GM18526 (cell line): ENCODE measurements around the gene IFNGR1.

Experiments
- POLR2A ChIP-seq: IDR thresholded peaks from 3 replicates; pipeline ENCODE4 v1.6.1; 2011; ENCODE audit not compliant: insufficient read length; ENCODE audit errors: extremely low read depth

Gene IFNGR1

DNA sequence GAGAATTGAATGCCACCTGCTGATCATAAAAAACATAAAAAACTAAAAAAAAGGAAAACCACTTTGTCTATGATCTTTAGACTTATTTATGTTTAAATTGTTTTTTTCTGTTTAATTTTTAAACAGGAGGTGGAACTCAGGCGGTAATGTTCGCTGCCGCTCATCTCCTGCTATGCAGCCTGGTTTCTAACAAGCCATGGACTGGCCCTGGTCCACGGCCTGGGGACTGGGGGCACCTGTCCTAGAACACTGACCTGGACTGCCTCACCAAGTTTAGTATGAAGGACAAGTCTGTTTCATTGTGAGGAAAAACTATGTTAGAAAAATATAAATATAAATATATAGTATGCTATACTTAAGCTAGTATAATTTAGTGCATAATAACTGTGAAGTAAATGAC lies 27.0 kb upstream of the IFNGR1 start:
- TF ChIP-seq POLR2A, result no peak

DNA sequence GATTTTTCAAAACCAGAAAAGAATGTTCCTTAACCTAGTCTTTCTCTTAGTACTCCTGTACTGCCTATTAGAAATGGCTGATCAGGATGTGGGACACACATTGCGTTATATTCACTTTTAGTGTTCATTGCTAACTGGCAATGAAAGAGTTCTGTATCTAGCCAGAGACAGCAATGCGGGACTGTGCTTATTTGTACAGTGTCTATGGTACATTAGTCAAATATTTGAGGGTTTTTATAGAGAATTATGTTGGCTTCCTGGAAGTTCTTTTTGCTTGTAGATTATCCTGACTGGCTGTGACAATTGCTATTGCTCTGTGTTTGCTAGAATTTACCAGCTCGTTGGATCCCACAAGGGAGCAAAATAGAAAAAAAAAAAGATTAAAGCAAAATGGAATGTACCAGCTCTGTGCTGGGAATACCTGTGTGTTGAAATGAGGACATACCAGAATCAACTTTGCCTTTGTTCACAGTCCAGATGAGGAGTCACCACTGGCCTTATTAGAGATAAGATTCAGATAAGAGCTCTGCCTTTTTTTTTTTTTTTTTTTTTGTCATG lies 22.4 kb upstream of the IFNGR1 start:
- TF ChIP-seq POLR2A, result no peak

DNA sequence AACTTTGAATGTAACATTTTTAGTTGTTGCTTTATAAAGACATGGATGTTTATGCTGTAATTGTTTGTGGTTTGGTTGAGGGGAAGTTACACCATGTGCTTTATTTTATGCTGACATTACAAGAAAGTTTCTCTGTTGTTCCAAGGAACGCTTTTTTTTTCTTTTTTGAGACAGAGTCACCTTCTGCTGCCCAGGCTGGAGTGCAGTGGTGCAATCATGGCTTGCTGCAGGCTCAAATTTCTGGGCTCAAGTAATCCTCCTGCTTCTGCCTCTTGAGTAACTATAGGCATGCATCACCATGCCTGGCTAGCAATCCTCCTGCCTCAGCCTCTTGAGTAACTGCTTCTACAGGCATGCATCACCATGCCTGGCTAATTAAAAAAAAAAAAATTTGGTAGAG lies 21.0 kb upstream of the IFNGR1 start:
- TF ChIP-seq POLR2A, result no peak

DNA sequence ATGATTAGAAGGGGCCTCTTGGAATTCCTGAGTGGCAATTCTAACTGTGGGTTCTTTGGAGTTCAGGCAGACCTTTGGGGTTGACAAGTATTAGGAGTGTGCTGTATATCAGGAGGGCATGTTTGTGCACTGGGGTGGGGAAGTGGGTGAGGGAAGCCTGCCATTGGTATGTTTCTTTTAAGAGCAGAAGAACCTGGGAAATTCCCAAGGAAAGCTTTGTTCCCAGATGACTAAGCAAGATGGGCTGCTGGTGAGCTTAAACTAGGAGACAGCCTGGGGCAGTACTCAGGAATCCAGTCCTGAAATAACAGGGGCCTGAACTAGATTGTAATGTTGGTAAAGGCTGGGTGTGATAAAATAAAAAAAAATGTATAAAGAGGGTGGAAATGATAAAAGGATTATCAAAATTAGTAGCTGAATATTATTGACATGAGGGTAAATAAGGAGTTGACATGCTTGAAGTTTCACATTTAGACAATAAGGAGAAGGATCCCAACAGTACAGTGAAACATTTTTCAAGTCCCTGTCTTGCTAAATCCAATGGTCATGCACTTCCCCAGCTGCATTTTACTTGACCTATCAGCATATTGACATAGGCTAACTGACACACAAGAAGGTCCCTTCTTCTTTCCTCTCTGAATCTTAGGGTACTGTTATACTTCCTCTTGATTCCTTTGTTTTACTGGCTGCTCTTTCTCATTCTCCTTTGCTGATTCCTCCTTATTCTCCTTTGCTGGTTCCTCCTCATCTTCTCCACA lies 18.4 kb upstream of the IFNGR1 start:
- TF ChIP-seq POLR2A, result no peak

DNA sequence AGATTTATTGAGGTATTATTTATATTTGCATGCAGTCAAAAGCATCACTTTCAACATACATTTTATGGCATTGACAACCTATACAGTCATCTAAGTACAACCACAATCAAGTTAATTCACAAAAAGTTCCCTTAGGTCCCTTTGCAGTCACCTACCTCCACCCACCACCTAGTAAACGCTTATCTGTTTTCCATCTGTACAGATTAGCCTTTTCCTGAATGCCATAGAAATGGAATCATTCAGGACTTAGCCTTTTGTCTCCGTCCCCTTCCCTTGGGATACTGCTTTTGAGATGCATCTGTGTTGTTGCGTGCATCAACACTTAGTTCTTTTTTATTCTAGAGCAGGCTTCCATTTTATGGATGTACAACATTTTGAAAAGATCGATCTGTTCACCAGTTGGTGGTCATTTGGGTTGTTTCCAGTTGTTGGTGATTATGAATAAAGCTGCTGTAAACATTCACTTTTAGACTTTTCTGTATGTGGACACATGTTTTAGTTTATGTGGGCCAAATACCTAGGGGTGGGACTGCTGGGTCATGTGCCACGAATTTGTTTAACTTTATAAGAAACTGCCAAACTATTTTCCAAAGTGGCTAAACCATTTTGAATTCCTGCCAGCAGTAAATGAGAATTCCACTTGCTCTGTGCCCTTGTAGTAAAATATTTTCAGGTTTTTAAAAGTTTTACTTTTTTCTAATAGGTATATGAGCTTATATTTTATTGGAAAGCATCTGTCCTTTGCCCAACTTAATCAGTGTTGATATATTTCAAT lies 17.6 kb upstream of the IFNGR1 start:
- no peak for TF ChIP-seq POLR2A

DNA sequence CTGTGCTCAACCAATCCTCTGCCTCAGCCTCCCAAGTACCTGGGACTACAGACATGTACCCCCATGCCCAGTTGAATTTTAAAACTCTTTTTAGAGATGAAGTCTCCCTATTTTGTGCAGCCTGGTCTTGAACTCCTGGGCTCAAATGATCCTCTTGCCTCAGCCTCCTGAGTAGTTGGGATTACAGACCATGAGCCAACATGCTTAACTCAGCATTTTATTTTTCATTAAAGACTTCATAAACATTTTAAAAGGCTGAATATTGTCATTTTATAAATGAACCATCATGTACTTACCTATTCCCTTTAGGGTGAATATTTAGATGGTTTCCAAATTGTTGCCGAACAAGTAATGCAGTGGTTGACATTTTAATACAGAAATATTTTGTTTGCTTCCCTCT lies 16.5 kb upstream of the IFNGR1 start:
- TF ChIP-seq POLR2A, result no peak

DNA sequence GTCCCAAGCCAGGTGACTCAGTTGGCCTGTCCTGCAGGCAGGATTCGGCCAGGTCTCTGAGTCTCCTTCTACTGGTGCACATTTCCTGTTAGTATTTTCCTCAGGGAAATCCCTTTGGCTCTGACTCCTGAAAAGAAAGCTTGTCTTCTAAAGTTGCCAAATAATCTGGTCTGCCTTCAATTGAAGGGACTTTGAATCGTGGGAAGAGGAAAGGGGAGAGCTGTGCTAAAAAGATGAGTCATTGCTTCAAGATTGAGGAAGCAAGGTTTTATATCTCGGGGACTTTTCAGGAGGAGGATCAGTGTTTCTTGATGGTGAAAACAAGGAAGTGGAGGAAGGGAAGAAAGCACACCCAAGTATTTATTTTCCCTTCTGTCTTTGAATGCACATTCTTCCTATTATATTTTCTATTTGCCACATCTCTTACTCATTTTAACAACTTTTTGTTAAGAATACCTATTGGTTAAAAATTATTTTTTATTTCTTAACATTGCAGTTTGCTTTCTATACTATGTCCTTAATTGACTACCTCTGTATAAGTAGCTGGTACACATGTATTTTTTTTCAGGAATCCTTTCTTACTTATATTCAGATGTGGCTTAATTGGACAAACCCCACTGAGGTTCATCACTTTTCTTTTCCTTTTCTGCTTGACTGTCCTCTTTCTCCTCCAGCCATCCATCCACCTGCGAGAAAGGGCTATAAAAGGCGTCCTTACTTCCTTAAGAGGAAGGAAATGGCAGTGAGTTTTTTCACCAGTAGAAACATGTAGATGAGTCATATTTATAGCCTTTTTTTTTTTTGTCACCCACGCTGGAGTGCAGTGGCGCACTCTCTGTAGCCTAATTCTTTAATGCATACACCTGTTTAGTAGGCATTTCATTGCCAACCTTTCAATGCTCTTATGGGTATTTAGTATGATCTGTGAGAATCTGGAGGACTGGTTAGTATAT lies 15.0 kb upstream of the IFNGR1 start:
- TF ChIP-seq POLR2A, result no peak

DNA sequence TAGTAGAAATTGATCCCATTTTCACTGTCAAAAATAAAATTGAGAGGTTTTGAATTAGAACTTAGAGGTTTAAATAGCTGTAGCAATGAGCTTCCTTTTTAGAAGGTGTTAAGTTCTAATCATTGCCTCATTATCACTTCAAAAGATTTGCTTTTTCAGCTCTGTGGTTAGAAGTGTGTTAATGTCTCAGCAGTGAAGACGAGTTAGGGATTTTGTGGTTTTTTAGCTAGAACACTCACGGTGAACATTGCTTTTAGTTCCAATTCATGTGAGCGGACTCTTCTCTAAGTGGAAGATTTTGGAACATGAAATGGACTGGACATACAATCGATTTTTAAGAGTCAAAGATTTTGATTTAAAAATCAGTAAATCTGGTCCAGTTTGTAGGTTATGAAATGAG lies 12.7 kb upstream of the IFNGR1 start:
- no peak for TF ChIP-seq POLR2A

DNA sequence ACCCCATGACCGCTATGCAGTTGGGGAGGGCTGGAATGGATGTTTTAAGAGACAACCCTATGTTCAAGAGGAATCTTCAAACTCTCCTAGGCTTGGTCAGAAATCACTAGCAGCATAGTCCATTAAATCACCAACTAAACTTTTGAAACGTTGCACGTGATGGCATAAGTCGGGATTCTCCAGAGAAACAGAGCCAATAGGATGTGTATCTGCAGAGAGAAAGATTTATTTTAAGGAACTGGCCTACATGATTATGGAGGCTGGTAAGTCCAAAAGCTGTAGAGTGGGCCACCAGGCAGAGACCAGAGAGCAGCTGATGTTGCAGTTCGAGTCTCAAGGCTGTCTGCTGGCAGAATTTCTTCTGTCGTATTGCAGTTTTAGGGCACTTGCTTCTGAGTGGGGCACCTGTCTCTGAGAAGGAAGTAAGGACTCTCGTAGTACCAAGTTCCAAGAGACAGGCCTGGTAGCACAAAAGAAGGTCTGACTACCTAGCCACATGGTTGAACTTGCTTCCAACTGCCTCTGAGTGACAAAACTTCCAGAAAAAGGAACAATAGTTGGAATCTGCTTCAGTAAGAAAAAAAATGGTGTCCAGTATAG lies 11.9 kb upstream of the IFNGR1 start:
- TF ChIP-seq POLR2A, result no peak

DNA sequence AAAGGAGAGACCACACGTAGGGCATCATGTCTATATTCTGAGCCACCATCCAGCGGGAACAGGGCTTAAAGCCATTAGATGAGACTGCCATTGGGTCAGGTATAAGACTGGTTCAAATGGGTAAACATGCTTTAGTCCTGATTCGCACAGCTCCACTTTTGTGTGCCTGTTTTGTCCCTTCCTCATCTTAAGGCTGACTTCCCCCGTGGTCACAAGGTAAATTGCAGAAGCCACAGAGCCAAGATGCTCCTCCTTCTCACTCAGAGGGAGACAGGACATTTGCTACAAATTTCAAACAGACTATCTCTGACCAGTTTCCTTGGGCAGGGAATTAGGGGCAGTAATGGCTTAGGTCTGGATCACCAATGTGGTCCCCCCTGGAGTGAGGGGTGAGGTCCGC lies 11.4 kb upstream of the IFNGR1 start:
- no peak for TF ChIP-seq POLR2A

DNA sequence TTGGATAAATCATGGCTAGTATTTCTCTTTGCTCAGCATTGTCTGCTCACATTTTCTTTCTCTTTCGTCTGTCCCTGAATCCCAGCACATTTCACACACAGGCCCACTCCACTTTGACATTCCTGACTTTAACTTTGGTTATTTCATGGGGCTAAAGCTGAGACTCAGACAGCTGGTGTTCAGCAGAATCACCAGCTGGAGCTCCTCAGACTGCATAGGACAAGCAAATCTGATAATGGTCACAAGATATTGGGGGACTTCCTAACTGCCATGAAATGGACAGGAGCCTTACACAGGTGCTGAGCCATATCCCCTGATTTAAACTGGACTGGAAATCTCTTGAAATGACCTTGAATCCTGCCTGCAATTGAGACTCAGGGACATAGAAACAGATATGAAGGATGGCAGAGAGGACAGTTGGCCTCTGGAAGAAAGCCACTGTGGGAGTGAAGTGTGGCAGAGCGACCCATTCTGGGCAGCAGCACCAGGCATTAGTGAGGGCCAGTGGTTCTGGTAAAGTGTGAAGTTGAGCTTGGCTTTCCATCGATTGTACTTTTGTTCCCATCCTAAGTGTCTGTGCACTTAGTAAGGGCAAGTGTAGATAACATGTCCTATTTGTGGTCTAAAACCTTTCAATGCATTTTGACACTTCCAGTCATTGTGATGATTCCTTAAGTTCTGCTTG lies 10.0 kb upstream of the IFNGR1 start:
- TF ChIP-seq POLR2A, result no peak

DNA sequence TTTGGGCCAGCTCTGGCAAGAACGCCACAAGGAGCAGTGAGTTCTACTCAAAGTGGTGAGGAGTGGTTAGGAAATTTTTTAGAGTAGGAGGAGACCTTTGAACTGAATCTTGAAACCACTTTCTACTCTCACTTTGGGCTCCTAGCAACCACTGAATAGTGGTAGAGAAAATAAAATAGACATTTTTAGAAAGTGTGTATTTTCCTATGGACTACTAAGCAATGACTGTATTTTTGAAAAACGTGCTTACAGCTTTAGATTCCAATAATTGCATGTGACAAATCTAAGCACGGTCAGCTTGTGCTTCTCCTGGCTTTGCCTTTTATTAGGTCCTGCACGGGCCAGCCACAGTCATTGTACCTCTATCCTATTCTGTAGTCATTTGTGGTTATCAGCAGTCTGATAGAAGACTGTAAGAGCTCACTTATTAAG lies 8.7 kb upstream of the IFNGR1 start:
- no peak for TF ChIP-seq POLR2A

DNA sequence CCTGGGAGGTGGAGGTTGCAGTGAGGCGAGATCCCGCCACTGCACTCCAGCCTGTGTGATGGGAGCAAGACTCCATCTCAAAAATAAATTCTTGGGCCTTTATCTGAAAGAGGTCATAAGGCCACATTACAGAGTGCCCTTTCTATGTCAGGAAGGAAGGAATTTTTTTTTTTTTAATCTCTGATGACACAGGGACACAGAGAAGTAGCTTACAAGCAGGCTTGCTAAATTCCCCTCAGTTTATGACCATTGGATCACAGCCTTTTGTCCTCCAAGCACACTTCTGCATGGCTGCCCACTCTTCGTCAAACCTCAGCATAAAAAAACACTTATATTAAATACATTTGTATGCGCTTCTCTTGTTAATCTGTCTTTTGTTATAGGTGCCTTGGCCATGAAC lies 7.5 kb upstream of the IFNGR1 start:
- TF ChIP-seq POLR2A, result no peak

DNA sequence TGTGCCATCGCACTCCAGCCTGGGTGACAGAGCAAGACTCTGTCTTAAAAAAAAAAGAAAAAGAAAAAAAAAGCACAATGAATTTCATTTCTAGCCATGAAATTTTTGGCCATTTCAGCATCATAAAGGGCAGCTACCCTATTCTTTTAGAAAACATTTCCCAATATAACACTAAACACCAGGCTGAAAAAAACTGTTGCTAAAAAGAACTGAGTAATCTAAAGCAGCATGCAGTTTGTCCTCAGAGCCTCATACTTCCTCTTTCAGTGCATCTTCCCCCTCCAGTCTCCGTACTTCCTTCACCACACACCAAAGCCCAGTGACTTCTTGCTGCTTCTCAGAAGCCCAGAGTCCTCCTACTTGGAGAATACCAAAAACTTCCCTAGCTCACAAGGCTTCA lies 5.6 kb upstream of the IFNGR1 start:
- TF ChIP-seq POLR2A, result no peak
